Smooth muscle cell (in vitro differentiated cells): ENCODE results near the gene ADGRD1. TPM values are rescaled to one million over a fixed set of nuclear protein-coding genes. Genes with fewer than 3 reads are reported as not detected.

Experiments used
- DNase-seq: peaks from one replicate; lab custom pipeline; 2025; ENCODE audit not compliant: unreplicated experiment; lab: John Stamatoyannopoulos, UW
- H2AFZ ChIP-seq: fragments of 200-600 bp; sonication (generic); 2 replicates; pipeline ENCODE4 v1.6.0; 2016; ENCODE audit warnings: antibody characterized with exemption, low read depth, mild to moderate bottlenecking
- H3F3A ChIP-seq: fragments of 200-600 bp; sonication (generic); 2 replicates; pipeline ENCODE4 v1.6.0; 2017; ENCODE audit warnings: antibody characterized with exemption, low read depth
- H3K27ac ChIP-seq: fragments of 200-600 bp; sonication (generic); 2 replicates; pipeline ENCODE4 v1.5.1; 2016; ENCODE audit warnings: low read depth, mild to moderate bottlenecking
- H3K27me3 ChIP-seq: fragments of 200-600 bp; sonication (generic); 2 replicates; pipeline ENCODE4 v1.6.1; 2016; ENCODE audit warnings: low read depth, mild to moderate bottlenecking
- H3K36me3 ChIP-seq: fragments of 200-600 bp; sonication (generic); 2 replicates; pipeline ENCODE4 v1.5.1; 2016; ENCODE audit warnings: low read depth
- H3K4me1 ChIP-seq: fragments of 200-600 bp; sonication (generic); 2 replicates; pipeline ENCODE4 v1.5.1; 2016; ENCODE audit warnings: low read depth
- H3K4me2 ChIP-seq: fragments of 200-600 bp; sonication (generic); 2 replicates; pipeline ENCODE4 v1.6.0; 2016; ENCODE audit warnings: mild to moderate bottlenecking
- H3K4me3 ChIP-seq: fragments of 200-600 bp; sonication (generic); 2 replicates; pipeline ENCODE4 v1.5.1; 2016; ENCODE audit warnings: mild to moderate bottlenecking
- H3K79me2 ChIP-seq: fragments of 200-600 bp; sonication (generic); 2 replicates; pipeline ENCODE4 v1.6.0; 2016; ENCODE audit warnings: low read depth, mild to moderate bottlenecking
- H3K9ac ChIP-seq: fragments of 200-600 bp; sonication (generic); 2 replicates; pipeline ENCODE4 v1.6.0; 2016; ENCODE audit warnings: low read depth
- H3K9me3 ChIP-seq: fragments of 200-600 bp; sonication (generic); replicated peaks from 2 replicates; pipeline ENCODE4 v1.5.1; 2016; ENCODE audit warnings: low read depth
- H4K20me1 ChIP-seq: fragments of 200-600 bp; sonication (generic); 2 replicates; pipeline ENCODE4 v1.6.0; 2016; ENCODE audit warnings: low read depth
- CTCF ChIP-seq: fragments of 200-600 bp; sonication (generic); IDR thresholded peaks from 2 replicates; pipeline ENCODE4 v1.5.1; 2017; ENCODE audit warnings: borderline replicate concordance, mild to moderate bottlenecking, antibody characterized with exemption; ENCODE audit not compliant: insufficient read depth, poor library complexity, severe bottlenecking
- WGBS: methylation state at CpG from one replicate; pipeline ENCODE4 v1.1.7; 2016; ENCODE audit warnings: low lambda C conversion rate; 5-methylcytosine and 5-hydroxymethylcytosine counted together
- polyA plus RNA-seq: library from polyadenylated mRNA; unstranded; fragments of >200 nt; fragmentation: Nextera tagmentation; extraction: Ambion mirVana; gene quantifications from 2 replicates; pipeline ENCODE4 v1.2.1, GENCODE V29; 2016
- total RNA-seq: library from RNA; depleted of rRNA; stranded (reverse); fragments of >200 nt; gene quantifications from 2 replicates; pipeline ENCODE4 v1.2.3, GENCODE V29; 2014

ADGRD1 gene
- total and polyA plus RNA-seq, 2 experiments from 2014 or later, result 0.14 TPM; not detected in 1

- Histone ChIP-seq H3K36me3 (no peaks in the 10 kb centered on the region), H3K27ac (no peak overlapping the region), H4K20me1 (no peaks in the 10 kb centered on the region), H3K79me2 (no peaks in the 10 kb centered on the region), H3K4me2 (peak overlapping the region; percentile 56), H3F3A (no peaks in the 10 kb centered on the region), H3K27me3 (no peaks in the 10 kb centered on the region), H3K9ac (no peak overlapping the region), H2AFZ (no peak overlapping the region), H3K4me1 (no peaks in the 10 kb centered on the region), H3K4me3 (no peak overlapping the region), H3K9me3 (no peaks in the 10 kb centered on the region)
- TF ChIP-seq CTCF, result peak; percentile 88
- peak; percentile 33 for DNase-seq
- 23% methylated on average over 29 of the region's 29 CpGs for WGBS
Observed at GRCh38 chr12:131132118-131132892, 178.6 kb downstream of the ADGRD1 start.

- H4K20me1 ChIP-seq, result no peaks in the 10 kb centered on the region
- H3K27ac ChIP-seq, result no peak overlapping the region
- no peak overlapping the region for H2AFZ ChIP-seq
- WGBS, result 83% methylated on average over 19 of the region's 19 CpGs
- no peak for DNase-seq
- no peaks in the 10 kb centered on the region for H3K36me3 ChIP-seq
- no peak for TF ChIP-seq CTCF
- H3K9me3 ChIP-seq, result no peaks in the 10 kb centered on the region
- no peaks in the 10 kb centered on the region for H3F3A ChIP-seq
- H3K79me2 ChIP-seq, result no peaks in the 10 kb centered on the region
- H3K4me3 ChIP-seq, result no peak overlapping the region
- H3K27me3 ChIP-seq, result no peaks in the 10 kb centered on the region
- no peak overlapping the region for H3K4me2 ChIP-seq
- H3K9ac ChIP-seq, result no peak overlapping the region
- no peaks in the 10 kb centered on the region for H3K4me1 ChIP-seq
Observed at GRCh38 chr12:131133015-131133905, 179.6 kb downstream of the ADGRD1 start.

GRCh38 chr12:131133994-131134393 is 180.3 kb downstream of the ADGRD1 start:
- Histone ChIP-seq H3K27ac (no peak overlapping the region), H4K20me1 (no peaks in the 10 kb centered on the region), H2AFZ (no peak overlapping the region), H3K4me2 (no peak overlapping the region), H3K27me3 (no peaks in the 10 kb centered on the region), H3F3A (no peaks in the 10 kb centered on the region), H3K9me3 (no peaks in the 10 kb centered on the region), H3K9ac (no peak overlapping the region), H3K4me3 (no peak overlapping the region), H3K4me1 (no peaks in the 10 kb centered on the region), H3K36me3 (no peaks in the 10 kb centered on the region), H3K79me2 (no peaks in the 10 kb centered on the region)
- WGBS, result 61% methylated on average over 5 of the region's 5 CpGs
- no peak for DNase-seq
- no peak for TF ChIP-seq CTCF
